Liver (tissue), 9 donors: Measurements from ENCODE around the gene SPTBN5. TPM values are rescaled to one million over a fixed set of nuclear protein-coding genes. Genes with fewer than 3 reads are reported as not detected.

ENCODE experiments used
- DNase-seq: peaks from one replicate; pipeline ENCODE4 v3.0.0-alpha.2; 2017; ENCODE audit warnings: low spot score
- H3K27ac ChIP-seq, 2 donors: one replicate each; pipeline ENCODE4 v1.7.0; 2013; ENCODE audit warnings: inconsistent platforms in 2 of 2, low read length in 2 of 2, control low read depth in 1 of 2, low read depth in 1 of 2, mild to moderate bottlenecking in 1 of 2
- H3K27me3 ChIP-seq, 4 donors: one replicate each; pipeline versions ENCODE4 v1.6.1 to v1.7.0; 2013; ENCODE audit warnings: low read length in 3 of 4, inconsistent platforms in 1 of 4, mild to moderate bottlenecking in 1 of 4, moderate library complexity in 1 of 4; ENCODE audit not compliant: control insufficient read depth in 4 of 4, insufficient read depth in 4 of 4
- H3K36me3 ChIP-seq, 4 donors: one replicate each; pipeline versions ENCODE4 v1.6.1 to v1.7.0; 2013; ENCODE audit warnings: low read length in 3 of 4, mild to moderate bottlenecking in 3 of 4, low read depth in 1 of 4, moderate library complexity in 1 of 4; ENCODE audit not compliant: control insufficient read depth in 4 of 4, insufficient read depth in 3 of 4
- H3K4me1 ChIP-seq, 4 donors: one replicate each; pipeline versions ENCODE4 v1.6.1 to v1.7.0; 2013; ENCODE audit warnings: low read length in 3 of 4, mild to moderate bottlenecking in 3 of 4, moderate library complexity in 1 of 4; ENCODE audit not compliant: control insufficient read depth in 4 of 4, insufficient read depth in 4 of 4
- H3K4me3 ChIP-seq, 3 donors: one replicate each; pipeline versions ENCODE4 v1.6.1 to v1.7.0; 2013; ENCODE audit warnings: low read length in 3 of 3, control low read depth in 1 of 3, low read depth in 1 of 3, mild to moderate bottlenecking in 1 of 3
- H3K9ac ChIP-seq, 2 donors: one replicate each; pipeline ENCODE4 v1.7.0; 2013; ENCODE audit warnings: low read length in 2 of 2, mild to moderate bottlenecking in 2 of 2, moderate library complexity in 2 of 2, control low read depth in 1 of 2, low read depth in 1 of 2
- H3K9me3 ChIP-seq, 4 donors: one replicate each; pipeline versions ENCODE4 v1.6.1 to v1.7.0; 2013; ENCODE audit warnings: low read length in 3 of 4; ENCODE audit not compliant: control insufficient read depth in 4 of 4
- EGR1 ChIP-seq, 2 donors: IDR thresholded peaks; 2 replicates each; pipeline ENCODE4 v1.6.1; 2016 to 2018; ENCODE audit warnings: antibody characterized with exemption in 2 of 2, low read depth in 2 of 2
- FOXA1 ChIP-seq: IDR thresholded peaks from 2 replicates; pipeline ENCODE4 v1.6.1; 2016; ENCODE audit warnings: antibody characterized with exemption
- FOXA2 ChIP-seq: IDR thresholded peaks from 2 replicates; pipeline ENCODE4 v1.6.1; 2016; ENCODE audit warnings: antibody characterized with exemption
- GABPA ChIP-seq, 2 donors: IDR thresholded peaks in 1 of 2; conservative IDR thresholded peaks in 1 of 2; 2 replicates each; pipeline ENCODE4 v1.6.1; 2016; ENCODE audit warnings: antibody characterized with exemption in 2 of 2, mild to moderate bottlenecking in 1 of 2, moderate library complexity in 1 of 2
- HNF4A ChIP-seq, 2 donors: conservative IDR thresholded peaks; 2 replicates each; pipeline ENCODE4 v1.6.1; 2016; ENCODE audit warnings: antibody characterized with exemption in 2 of 2, mild to moderate bottlenecking in 2 of 2
- HNF4G ChIP-seq: IDR thresholded peaks from 2 replicates; pipeline ENCODE4 v1.6.1; 2016; ENCODE audit warnings: antibody characterized with exemption
- JUND ChIP-seq, 2 donors: IDR thresholded peaks; 2 replicates each; pipeline ENCODE4 v1.6.1; 2016; ENCODE audit warnings: antibody characterized with exemption in 2 of 2
- RAD21 ChIP-seq, 2 donors: IDR thresholded peaks; 2 replicates each; pipeline ENCODE4 v1.6.1; 2016; ENCODE audit warnings: antibody characterized with exemption in 2 of 2, mild to moderate bottlenecking in 2 of 2
- RXRA ChIP-seq, 2 donors: IDR thresholded peaks; 2 replicates each; pipeline ENCODE4 v1.6.1; 2017 to 2018; ENCODE audit warnings: antibody characterized with exemption in 2 of 2, mild to moderate bottlenecking in 1 of 2
- SP1 ChIP-seq: IDR thresholded peaks from 2 replicates; pipeline ENCODE4 v1.6.1; 2018; ENCODE audit warnings: antibody characterized with exemption, mild to moderate bottlenecking
- TAF1 ChIP-seq: conservative IDR thresholded peaks from 2 replicates; pipeline ENCODE4 v1.6.1; 2016; ENCODE audit warnings: antibody characterized with exemption, mild to moderate bottlenecking
- WGBS: extraction: QIAGEN DNeasy Blood & Tissue Kit; methylation state at CpG from one replicate; pipeline ENCODE4 v1.1.7; 2013; 5-methylcytosine and 5-hydroxymethylcytosine counted together
- polyA plus RNA-seq, 2 donors: library from polyadenylated mRNA; stranded (reverse) in 1 of 2; unstranded in 1 of 2; fragments of 200-250 nt in 1 of 2; fragments of >200 nt in 1 of 2; fragmentation: Nextera tagmentation in 1 of 2; extraction: Ambion mirVana in 1 of 2; gene quantifications; one replicate each; pipeline versions ENCODE4 v1.2.1 to v1.2.3, GENCODE V29; 2013 to 2015
- total RNA-seq, 2 donors: library from RNA; depleted of rRNA; stranded (reverse); fragments of >200 nt; gene quantifications; one replicate each; pipeline ENCODE4 v1.2.3, GENCODE V29; 2014
- TF ChIP-seq, protein P1 (sequence below): IDR thresholded peaks from 2 replicates; pipeline ENCODE4 v1.6.1; 2016; ENCODE audit warnings: antibody characterized with exemption
- TF ChIP-seq, protein P2 (sequence below): IDR thresholded peaks from 2 replicates; pipeline ENCODE4 v1.6.1; 2016; ENCODE audit warnings: antibody characterized with exemption
- donor health status: healthy.
- donor health status: healthy.
- donor health status: healthy.
- donor health status: healthy.
- donor health status: healthy.

The SPTBN5 gene
- total and polyA plus RNA-seq, 4 donors = 0.12 to 1.7 (median 0.17) TPM

DNA sequence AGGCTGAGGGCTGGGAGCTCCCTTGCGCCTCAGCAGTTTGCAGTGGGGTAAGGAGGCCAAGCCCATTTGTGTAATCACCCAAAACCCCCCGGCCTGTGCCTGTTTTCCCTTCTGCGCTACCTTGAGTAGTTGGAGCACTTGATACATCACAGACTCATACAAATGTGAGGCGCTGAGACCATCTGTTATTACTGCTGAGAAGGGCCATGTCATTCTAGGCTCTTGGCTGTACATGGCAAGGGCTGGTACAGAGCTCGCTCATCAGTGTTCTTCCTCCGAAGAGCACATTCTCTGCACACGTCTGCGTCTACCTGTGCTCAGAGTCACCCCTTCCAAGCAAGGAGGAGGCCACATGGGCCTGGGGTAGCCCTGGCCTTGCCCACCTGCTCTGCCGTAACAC lies 45.9 kb downstream of the SPTBN5 start:
- 97% methylated on average over 9 of the region's 9 CpGs for WGBS
- Histone ChIP-seq H3K27ac (no peak overlapping the region), H3K36me3 (peaks cover 8 to 47% (median 23%) of the 10 kb centered on the region in 4 donors), H3K4me1 (no peaks in the 10 kb centered on the region), H3K27me3 (no peaks in the 10 kb centered on the region), H3K4me3 (no peak overlapping the region), H3K9ac (no peak overlapping the region), H3K9me3 (no peaks in the 10 kb centered on the region)
- no peak for TF ChIP-seq JUND (IDR thresholded peaks at IDR 0.05)
- TF ChIP-seq SP1 = no peak
- TF ChIP-seq FOXA1 = no peak
- TF ChIP-seq, protein P1, sequence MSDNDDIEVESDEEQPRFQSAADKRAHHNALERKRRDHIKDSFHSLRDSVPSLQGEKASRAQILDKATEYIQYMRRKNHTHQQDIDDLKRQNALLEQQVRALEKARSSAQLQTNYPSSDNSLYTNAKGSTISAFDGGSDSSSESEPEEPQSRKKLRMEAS = no peak
- no peak for DNase-seq

DNA sequence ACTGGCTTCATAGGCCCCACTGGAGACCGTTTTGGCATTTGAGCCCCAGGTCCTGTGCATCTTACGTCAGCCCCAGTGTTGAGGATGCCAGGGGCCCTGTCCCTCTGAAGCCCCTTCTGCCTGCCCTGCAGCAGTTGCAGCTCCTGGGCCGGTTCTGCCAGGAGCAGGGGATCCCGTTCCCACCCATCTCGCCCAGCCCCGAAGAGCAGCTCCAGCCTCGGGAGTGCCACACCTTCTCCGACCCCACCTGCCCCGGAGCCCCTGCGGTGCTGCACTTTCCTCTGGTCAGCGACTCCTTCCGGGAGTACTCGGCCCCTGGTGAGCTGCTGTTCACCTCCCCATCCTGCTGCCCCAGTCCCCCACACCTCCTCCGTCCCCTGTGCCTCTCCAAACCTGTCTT lies 46.6 kb downstream of the SPTBN5 start:
- no peak for DNase-seq
- Histone ChIP-seq H3K4me1 (no peaks in the 10 kb centered on the region), H3K27me3 (no peaks in the 10 kb centered on the region), H3K36me3 (peaks cover 8 to 47% (median 23%) of the 10 kb centered on the region in 4 donors), H3K4me3 (no peak overlapping the region), H3K27ac (no peak overlapping the region), H3K9ac (no peak overlapping the region), H3K9me3 (no peaks in the 10 kb centered on the region)
- WGBS = 96% methylated on average over 14 of the region's 14 CpGs
- TF ChIP-seq EGR1 (IDR thresholded peaks at IDR 0.05; ENCODE audit: low read depth in 2 of 2) (no peak), GABPA (IDR thresholded peaks at IDR 0.05 in 1 of 2, conservative IDR thresholded peaks at IDR 0.05 in 1 of 2) (no peak), RXRA (IDR thresholded peaks at IDR 0.05) (no peak), TAF1 (no peak), RAD21 (IDR thresholded peaks at IDR 0.05) (no peak), HNF4A (conservative IDR thresholded peaks at IDR 0.05) (no peak), HNF4G (no peak)
- TF ChIP-seq, protein P2, sequence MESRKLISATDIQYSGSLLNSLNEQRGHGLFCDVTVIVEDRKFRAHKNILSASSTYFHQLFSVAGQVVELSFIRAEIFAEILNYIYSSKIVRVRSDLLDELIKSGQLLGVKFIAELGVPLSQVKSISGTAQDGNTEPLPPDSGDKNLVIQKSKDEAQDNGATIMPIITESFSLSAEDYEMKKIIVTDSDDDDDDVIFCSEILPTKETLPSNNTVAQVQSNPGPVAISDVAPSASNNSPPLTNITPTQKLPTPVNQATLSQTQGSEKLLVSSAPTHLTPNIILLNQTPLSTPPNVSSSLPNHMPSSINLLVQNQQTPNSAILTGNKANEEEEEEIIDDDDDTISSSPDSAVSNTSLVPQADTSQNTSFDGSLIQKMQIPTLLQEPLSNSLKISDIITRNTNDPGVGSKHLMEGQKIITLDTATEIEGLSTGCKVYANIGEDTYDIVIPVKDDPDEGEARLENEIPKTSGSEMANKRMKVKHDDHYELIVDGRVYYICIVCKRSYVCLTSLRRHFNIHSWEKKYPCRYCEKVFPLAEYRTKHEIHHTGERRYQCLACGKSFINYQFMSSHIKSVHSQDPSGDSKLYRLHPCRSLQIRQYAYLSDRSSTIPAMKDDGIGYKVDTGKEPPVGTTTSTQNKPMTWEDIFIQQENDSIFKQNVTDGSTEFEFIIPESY = no peak
- TF ChIP-seq, protein P1 = no peak

DNA sequence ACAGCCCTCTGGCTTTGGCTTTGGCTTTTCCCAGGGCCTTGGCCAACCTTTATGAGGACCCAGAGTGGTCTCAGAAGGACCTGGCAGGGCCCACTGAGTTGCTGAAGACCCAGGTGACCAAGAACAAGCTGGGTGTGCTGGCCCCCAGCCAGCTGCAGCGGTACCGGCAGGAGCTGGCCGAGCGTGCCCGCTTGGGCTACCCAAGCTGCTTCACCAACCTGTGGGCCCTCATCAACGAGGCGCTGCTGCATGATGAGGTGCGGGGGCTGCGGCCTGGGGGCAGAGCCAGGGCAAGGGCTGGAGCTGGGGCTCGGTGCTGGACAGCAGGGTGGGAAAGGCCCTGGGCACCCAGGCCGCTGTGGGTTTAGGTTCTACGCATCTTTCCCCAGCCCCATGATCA lies 49.0 kb downstream of the SPTBN5 start:
- Histone ChIP-seq H3K4me1 (no peaks in the 10 kb centered on the region), H3K4me3 (no peak overlapping the region), H3K9ac (no peak overlapping the region), H3K27me3 (no peaks in the 10 kb centered on the region), H3K9me3 (no peaks in the 10 kb centered on the region), H3K36me3 (peaks cover 8 to 52% (median 28%) of the 10 kb centered on the region in 4 donors), H3K27ac (no peak overlapping the region)
- DNase-seq = no peak
- TF ChIP-seq FOXA1 (no peak), FOXA2 (no peak)
- TF ChIP-seq, protein P2 = no peak
- 94% methylated on average over 12 of the region's 12 CpGs for WGBS
